Spleen (tissue), 7 donors: ENCODE results near the gene PPP1R3G.

Source experiments
- POLR2A ChIP-seq, 3 donors: fragments of 450-650 bp; IDR thresholded peaks; one replicate each; pipeline ENCODE4 v1.5.1; 2017; ENCODE audit warnings: antibody characterized with exemption in 3 of 3, mild to moderate bottlenecking in 1 of 3
- POLR2AphosphoS5 ChIP-seq, 3 donors: sonication (generic); formaldehyde crosslinking; IDR thresholded peaks; one replicate each; pipeline ENCODE4 v1.5.1; 2017; ENCODE audit warnings: antibody characterized with exemption in 3 of 3
- TF ChIP-seq, protein P1 (sequence below), 11 experiments: fragments of 200-600 bp in 7 of 11; fragments of 450-650 bp in 4 of 11; sonication (generic) in 4 of 11; IDR thresholded peaks in 8 of 11; conservative IDR thresholded peaks in 3 of 11; 1 replicate in 7 of 11; 2 replicates in 4 of 11; pipeline versions ENCODE4 v1.4.0 to v1.8.0; 2016 to 2021; ENCODE audit warnings: antibody characterized with exemption in 11 of 11, inconsistent platforms in 4 of 11, mild to moderate bottlenecking in 1 of 11
- donor health status: DM: no; HTN: no; CAD: no; lungs with moderate emphysema.
- donor health status: DM: no; HTN: no; CAD: no.
- donor health status: DM: no; HTN: no; CAD: no.

DNA sequence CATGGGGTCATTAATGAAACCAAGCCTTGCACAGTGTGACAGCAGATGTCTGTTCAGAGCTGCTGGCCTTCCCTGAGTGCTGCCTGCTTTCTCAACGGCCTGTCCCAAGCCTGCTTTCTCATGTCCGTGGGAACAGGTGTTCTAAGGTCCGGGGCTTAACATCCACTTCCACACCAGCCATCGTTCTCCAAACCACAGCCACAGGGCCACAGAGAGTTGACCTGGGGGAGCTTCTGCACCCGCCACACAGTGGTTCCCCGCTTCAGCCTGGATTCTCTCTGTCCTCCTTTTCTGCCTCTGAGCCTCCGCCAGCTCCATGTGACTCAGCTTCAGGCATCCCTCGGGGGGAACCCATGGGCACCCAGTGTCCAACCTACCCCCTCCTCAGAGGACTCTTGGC lies 26.9 kb upstream of the PPP1R3G start:
- TF ChIP-seq, protein P1, sequence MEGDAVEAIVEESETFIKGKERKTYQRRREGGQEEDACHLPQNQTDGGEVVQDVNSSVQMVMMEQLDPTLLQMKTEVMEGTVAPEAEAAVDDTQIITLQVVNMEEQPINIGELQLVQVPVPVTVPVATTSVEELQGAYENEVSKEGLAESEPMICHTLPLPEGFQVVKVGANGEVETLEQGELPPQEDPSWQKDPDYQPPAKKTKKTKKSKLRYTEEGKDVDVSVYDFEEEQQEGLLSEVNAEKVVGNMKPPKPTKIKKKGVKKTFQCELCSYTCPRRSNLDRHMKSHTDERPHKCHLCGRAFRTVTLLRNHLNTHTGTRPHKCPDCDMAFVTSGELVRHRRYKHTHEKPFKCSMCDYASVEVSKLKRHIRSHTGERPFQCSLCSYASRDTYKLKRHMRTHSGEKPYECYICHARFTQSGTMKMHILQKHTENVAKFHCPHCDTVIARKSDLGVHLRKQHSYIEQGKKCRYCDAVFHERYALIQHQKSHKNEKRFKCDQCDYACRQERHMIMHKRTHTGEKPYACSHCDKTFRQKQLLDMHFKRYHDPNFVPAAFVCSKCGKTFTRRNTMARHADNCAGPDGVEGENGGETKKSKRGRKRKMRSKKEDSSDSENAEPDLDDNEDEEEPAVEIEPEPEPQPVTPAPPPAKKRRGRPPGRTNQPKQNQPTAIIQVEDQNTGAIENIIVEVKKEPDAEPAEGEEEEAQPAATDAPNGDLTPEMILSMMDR (IDR thresholded peaks at IDR 0.05 in 8 of 11, conservative IDR thresholded peaks at IDR 0.05 in 3 of 11), result no peak
- TF ChIP-seq POLR2AphosphoS5 (IDR thresholded peaks at IDR 0.05), result no peak
- no peak for TF ChIP-seq POLR2A (IDR thresholded peaks at IDR 0.05)
